GM19025 (cell line): Measurements from ENCODE around the gene MTMR2.

Experiments used
- ATAC-seq: cut with Tn5 transposase; IDR thresholded peaks from one replicate; pipeline ENCODE4 v1.9.1; 2021; ENCODE audit warnings: mild to moderate bottlenecking, low read depth, moderate library complexity; ENCODE audit not compliant: unreplicated experiment

Gene MTMR2

DNA sequence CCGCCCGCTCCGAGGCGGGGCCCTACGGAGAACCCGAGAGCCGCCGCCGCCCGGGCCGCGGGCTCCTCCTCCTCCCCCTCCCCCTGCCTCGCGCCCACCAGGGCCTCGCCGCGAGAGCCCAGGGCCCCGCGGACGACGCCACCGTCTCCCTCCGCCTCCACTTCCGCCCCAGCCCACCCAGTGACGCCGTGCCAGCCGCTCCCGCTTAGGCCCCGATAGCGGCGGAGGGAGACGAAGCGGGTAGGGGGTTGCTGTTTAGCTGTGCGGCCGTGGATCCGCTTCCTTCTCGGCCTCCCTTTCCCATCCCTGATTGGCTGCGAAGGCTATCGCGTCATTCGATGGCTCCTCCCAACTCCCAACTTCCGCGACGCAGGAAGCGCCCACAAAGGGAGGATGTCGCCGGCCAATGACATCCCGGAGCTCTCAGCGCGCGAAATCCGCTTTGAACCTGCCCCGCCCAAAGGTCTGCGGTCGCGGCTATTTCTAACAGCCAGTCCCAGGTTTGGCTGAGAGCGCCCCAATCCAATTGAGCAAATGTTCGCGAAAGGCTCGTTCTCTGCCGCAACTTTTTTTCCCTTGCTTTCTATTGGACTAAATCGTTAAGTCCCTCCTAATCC is 134.3 kb downstream of the MTMR2 start, which contains the start of gene FAM76B:
TSS of gene FAM76B (minus strand) at position 277 of the 617 bp plus-strand sequence. CDS start 304 bp downstream, outside the sequence.
- ATAC-seq, result peak; percentile 70

DNA sequence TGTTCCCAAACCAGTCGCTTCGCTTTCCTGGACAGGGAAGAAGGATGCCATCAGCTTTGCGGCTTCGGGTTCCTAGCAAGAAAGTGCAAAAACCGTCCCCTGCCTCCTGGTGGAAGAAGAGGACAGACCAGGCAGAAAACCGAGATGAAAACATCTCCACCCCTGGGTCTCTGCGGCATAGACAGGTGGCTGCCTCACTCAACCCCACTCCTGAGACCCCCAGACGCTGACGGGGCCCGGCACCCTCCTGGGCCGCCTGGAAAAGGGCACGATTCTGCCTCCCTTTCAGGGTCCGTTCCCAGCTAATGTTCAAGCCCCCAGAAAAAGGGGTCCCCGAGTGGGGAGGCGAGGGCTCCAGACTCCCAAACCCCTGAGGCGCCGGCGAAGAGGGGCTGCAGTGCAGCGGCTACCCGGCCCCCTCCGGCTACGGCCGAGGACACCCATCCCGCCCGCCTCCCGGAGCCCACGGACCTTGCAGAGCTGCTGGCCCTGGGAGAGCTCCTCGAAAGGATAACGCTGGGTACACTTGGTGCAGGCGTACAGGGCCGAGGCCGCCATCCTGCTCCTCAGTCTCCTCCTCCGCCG is 134.9 kb downstream of the MTMR2 start:
- ATAC-seq, result no peak
